Measurements from ENCODE around the gene BLOC1S2.

- TF ChIP-seq CTCF (conservative IDR thresholded peaks at IDR 0.05 in 1 of 2, IDR thresholded peaks at IDR 0.05 in 1 of 2; ENCODE audit: extremely low read depth in 1 of 2, insufficient read depth in 1 of 2, low read depth in 1 of 2, low read length in 2 of 2) (no peak), EZH2 (IDR thresholded peaks at IDR 0.05; ENCODE audit: borderline replicate concordance, low read length) (no peak)
Measured at GRCh38 chr10:100333661-100334440, 47.4 kb upstream of the BLOC1S2 start.
